AG09319 (cell line): ENCODE data around the gene THOC5.
"Not testable (repeated sequence)": the region's sequence is repeated elsewhere in the genome, so short reads cannot be mapped to it uniquely, and the experiment has no call there.

Experiments used
- DNase-seq: peaks from one replicate; pipeline ENCODE4 v3.0.0-alpha.2; 2010; ENCODE audit warnings: low read depth; ENCODE audit errors: extremely low read depth
- CTCF ChIP-seq: IDR thresholded peaks from 2 replicates; pipeline ENCODE4 v1.5.1; 2011; ENCODE audit warnings: low read depth, mild to moderate bottlenecking, inconsistent platforms, low read length, moderate library complexity

The THOC5 gene

GRCh38 chr22:29503811-29504372 lies 49.7 kb downstream of the THOC5 start:
- TF ChIP-seq CTCF, result no peak

GRCh38 chr22:29499852-29500251 lies 53.7 kb downstream of the THOC5 start:
- no peak for DNase-seq
- no peak for TF ChIP-seq CTCF

More at GRCh38 chr22:29503811-29504372, 49.7 kb downstream of the THOC5 start:
- no peak for DNase-seq

- TF ChIP-seq CTCF, result no peak
- DNase-seq, result no peak
Measured at GRCh38 chr22:29493636-29494035, 59.9 kb downstream of the THOC5 start.

- TF ChIP-seq CTCF, result no peak
Measured at GRCh38 chr22:29491012-29491411, 62.5 kb downstream of the THOC5 start.

GRCh38 chr22:29489127-29489780 lies 64.3 kb downstream of the THOC5 start:
- not testable (repeated sequence) for DNase-seq

More at GRCh38 chr22:29491012-29491411, 62.5 kb downstream of the THOC5 start:
- DNase-seq, result no peak

- DNase-seq, result no peak
- TF ChIP-seq CTCF, result no peak
Measured at GRCh38 chr22:29487426-29487986, 66.1 kb downstream of the THOC5 start.

- no peak for DNase-seq
- TF ChIP-seq CTCF, result no peak
Measured at GRCh38 chr22:29485448-29485847, 68.1 kb downstream of the THOC5 start.
